ENCODE data around the gene CDCP1.

The CDCP1 gene

GRCh38 chr3:45137656-45138181 is 8.5 kb downstream of the CDCP1 start:
- DNase-seq (ENCODE audit: low read depth in 2 of 2) = no peak

GRCh38 chr3:45135959-45136358 is 10.2 kb downstream of the CDCP1 start:
- no peak for DNase-seq (ENCODE audit: low read depth in 2 of 2)

GRCh38 chr3:45134758-45135521 is 11.2 kb downstream of the CDCP1 start:
- no peak for DNase-seq (ENCODE audit: low read depth in 2 of 2)

- no peak for DNase-seq (ENCODE audit: low read depth in 2 of 2)
These were observed 13.5 kb downstream of the CDCP1 start for GRCh38 chr3:45132568-45133211.

- DNase-seq (ENCODE audit: low read depth in 2 of 2) = no peak
These were observed 15.0 kb downstream of the CDCP1 start for GRCh38 chr3:45131201-45131600.

GRCh38 chr3:45130476-45130875 is 15.7 kb downstream of the CDCP1 start:
- no peak for DNase-seq (ENCODE audit: low read depth in 2 of 2)

- DNase-seq (ENCODE audit: low read depth in 2 of 2) = no peak
These were observed 17.2 kb downstream of the CDCP1 start for GRCh38 chr3:45128950-45129349.

GRCh38 chr3:45127130-45127822 is 18.9 kb downstream of the CDCP1 start:
- DNase-seq (ENCODE audit: low read depth in 2 of 2) = no peak

- no peak for DNase-seq (ENCODE audit: low read depth in 2 of 2)
These were observed 19.4 kb downstream of the CDCP1 start for GRCh38 chr3:45126730-45127129.

- DNase-seq (ENCODE audit: low read depth in 2 of 2) = no peak
These were observed 20.6 kb downstream of the CDCP1 start for GRCh38 chr3:45125550-45126026.

GRCh38 chr3:45124956-45125355 is 21.2 kb downstream of the CDCP1 start:
- DNase-seq (ENCODE audit: low read depth in 2 of 2) = no peak

- no peak for DNase-seq (ENCODE audit: low read depth in 2 of 2)
These were observed 21.8 kb downstream of the CDCP1 start for GRCh38 chr3:45124352-45124751.

- DNase-seq (ENCODE audit: low read depth in 2 of 2) = no peak
These were observed 22.5 kb downstream of the CDCP1 start for GRCh38 chr3:45123581-45124269.

- DNase-seq (ENCODE audit: low read depth in 2 of 2) = no peak
These were observed 23.1 kb downstream of the CDCP1 start for GRCh38 chr3:45123030-45123429.

GRCh38 chr3:45120359-45121158 is 25.6 kb downstream of the CDCP1 start:
- DNase-seq (ENCODE audit: low read depth in 2 of 2) = no peak

- DNase-seq (ENCODE audit: low read depth in 2 of 2) = no peak
These were observed 26.3 kb downstream of the CDCP1 start for GRCh38 chr3:45119824-45120358.

- DNase-seq (ENCODE audit: low read depth in 2 of 2) = no peak
These were observed 26.8 kb downstream of the CDCP1 start for GRCh38 chr3:45119376-45119775.

GRCh38 chr3:45118615-45119071 is 27.5 kb downstream of the CDCP1 start:
- no peak for DNase-seq (ENCODE audit: low read depth in 2 of 2)

GRCh38 chr3:45116350-45116749 is 29.8 kb downstream of the CDCP1 start:
- no peak for DNase-seq (ENCODE audit: low read depth in 2 of 2)

GRCh38 chr3:45113625-45114050 is 32.5 kb downstream of the CDCP1 start:
- DNase-seq (ENCODE audit: low read depth in 2 of 2) = no peak

GRCh38 chr3:45112939-45113338 is 33.2 kb downstream of the CDCP1 start:
- no peak for DNase-seq (ENCODE audit: low read depth in 2 of 2)
